ENCODE measurements around the gene TMPRSS4.

TMPRSS4 gene

GRCh38 chr11:118155776-118156530, 79.1 kb downstream of the TMPRSS4 start:
- no peak for DNase-seq (ENCODE audit: low read depth)

- no peak for DNase-seq (ENCODE audit: low read depth)
Measured at GRCh38 chr11:118156531-118157185, 79.8 kb downstream of the TMPRSS4 start.

DNA sequence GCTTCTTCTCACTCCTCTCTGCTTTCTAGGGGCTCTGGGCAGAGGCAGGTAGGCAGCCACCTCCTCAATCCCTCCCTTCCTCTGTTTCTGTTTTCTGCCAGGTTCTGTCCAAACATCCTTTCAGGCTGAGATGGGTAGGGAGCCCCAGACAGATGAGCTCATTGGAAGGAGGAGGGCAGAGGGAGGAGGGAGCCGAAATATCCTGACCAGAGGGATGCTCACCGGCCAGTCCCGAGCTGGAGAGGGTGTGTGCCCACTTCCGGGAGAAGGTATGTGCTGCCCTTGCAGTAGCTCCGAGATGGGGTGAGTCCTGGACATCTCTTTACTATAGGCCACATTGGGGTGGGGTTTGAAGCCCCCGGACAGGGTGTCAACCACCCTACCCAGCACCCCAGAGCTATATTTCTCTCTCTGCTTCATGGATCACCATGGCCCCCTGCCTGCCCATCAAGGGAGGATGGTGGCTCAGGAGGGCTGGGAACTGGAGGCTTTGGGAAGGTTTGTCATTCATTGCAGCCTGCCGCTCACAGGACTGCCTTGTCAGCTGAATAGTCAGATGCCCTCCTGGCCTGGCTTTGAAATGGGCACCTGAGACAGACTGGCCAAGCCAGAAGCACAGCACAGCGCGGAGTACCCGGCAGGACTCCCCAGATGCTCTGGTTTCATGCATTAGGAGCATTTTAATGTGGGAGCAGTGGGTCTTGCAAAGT, 80.5 kb downstream of the TMPRSS4 start:
- no peak for DNase-seq (ENCODE audit: low read depth)

DNA sequence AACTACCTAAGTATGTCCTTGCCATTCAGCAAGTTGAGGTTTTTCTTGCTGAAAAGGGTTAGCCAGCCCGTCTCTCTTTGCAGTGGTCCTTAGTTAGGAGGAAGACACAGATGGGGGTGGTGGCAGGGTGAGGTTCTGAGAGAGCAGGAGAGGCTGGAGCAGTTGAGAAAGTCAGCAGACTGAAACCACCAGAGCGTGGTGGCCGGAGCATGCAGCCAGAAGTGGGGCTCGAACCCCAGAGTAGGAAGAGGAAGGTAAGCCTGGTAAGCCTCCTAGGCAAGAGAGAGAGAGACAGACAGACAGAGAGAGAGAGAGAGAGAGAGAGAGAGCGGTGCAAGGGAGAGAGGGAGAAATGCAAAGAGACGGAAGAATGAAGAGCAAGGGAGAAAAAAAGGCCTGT, 84.9 kb downstream of the TMPRSS4 start:
- DNase-seq (ENCODE audit: low read depth), result no peak

DNA sequence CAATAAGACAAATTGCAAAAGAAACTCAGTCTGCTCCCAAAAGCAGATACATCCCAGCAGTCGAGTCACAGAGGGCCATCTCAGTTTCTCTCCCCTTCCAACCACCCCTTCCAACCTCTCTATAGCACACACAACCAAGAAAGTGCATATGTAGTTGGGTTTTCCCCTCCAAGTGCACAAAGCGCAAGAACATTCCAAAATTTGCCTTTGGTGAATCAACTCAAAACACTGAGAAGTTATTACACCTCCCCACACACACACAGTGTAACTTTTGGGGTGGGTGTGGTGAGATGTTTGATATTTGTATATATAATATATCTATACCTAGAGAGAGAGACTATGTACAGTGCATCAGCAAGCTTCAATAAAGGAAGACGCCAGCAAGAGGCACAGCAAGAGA, 86.0 kb downstream of the TMPRSS4 start:
- DNase-seq (ENCODE audit: low read depth), result no peak

DNA sequence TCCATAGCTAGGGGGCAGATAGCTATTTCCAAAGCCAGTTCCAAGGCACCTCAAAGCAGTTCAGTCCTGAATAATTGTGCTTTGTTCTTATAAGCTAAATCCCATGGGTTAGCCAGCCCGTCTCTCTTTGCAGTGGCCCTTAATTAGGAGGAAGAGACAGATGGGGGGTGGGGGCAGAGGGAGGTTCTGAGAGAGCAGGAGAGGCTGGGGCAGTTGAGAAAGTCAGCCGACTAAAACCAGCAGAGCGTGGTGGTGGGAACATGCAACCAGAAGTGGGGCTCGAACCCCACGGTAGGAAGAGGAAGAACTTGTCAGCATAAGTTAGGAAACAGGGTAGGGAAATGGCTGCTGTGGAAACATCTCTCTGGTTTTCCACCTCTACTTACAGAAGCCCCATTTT, 86.6 kb downstream of the TMPRSS4 start:
- no peak for DNase-seq (ENCODE audit: low read depth)

DNA sequence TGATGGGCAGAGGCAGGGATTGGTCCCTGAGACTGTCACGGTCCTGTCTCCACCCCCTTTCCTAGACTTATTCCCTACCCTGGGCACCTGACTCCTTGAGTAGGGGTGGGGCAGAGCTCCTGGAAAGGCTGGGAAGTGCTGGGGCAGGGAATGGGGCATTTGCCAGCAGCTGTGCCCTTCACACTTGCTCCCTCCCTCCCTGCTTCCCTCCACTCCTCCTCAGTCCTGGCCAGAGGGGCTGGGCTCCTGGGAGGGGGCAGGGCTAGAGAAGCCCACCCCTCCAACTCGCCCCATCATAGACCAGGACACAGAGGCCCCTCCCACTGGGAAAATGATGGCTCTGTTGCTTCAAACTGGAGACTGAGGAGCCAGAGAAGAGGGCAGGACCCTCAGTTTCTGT, 88.0 kb downstream of the TMPRSS4 start:
- DNase-seq (ENCODE audit: low read depth), result no peak

GRCh38 chr11:118166641-118167040, 89.8 kb downstream of the TMPRSS4 start:
- no peak for DNase-seq (ENCODE audit: low read depth)

DNA sequence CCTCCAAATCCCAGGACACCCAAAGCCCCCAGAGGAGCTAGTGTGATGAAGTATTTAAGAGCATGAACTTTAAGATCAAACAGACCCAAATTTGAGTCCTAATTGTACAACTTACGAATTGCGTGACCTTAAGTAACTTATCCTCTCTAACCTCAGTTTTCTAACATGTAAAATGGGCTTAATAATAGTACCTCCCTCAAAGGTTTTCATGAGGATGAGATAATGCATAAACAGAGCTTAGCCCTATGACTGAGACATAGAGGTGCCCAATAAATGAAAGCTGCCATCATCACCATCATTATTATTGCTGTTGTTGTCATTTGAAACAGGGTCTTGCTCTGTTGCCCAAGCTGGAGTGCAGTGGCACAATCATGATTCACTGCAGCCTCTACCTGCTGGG, 90.4 kb downstream of the TMPRSS4 start:
- no peak for DNase-seq (ENCODE audit: low read depth)

DNA sequence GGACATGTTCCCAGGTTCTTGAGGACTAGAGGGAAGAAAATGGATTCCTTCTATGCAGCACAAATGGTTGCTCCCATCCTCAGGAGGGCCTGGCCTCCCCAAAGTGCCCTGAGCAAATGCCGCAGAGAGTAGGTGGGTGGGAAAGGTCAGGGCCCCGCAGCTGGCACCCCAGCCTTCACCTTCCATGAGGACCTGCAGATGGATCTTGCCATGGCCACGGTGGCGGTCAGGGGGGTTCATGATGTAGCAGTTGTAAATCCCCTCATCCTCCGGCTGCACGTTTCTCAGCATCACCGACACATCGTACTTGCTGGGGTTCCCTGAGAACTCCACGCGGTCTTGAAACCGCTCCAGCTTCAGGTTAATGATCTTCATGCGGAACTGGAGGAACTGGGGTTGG, 91.0 kb downstream of the TMPRSS4 start:
- no peak for DNase-seq (ENCODE audit: low read depth)

DNA sequence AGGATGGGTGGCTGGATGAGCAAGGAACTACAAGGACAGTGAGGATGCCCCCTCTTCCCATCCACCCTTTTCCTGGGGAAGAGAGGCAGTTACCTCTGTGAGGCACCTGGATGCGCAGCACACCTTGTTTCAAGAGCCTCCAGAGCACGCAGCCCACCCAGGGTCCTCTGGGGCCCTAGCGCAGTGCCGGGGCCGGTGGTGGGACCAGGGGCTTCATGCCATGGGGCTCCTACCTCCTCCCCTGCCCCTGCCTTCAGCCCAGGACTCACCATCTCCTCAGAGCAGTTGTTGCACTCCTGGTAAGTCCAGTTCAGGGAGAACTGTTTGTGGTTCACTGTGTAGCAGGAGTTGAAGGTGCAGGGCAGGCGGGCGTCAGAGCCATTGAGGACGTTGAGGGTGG, 91.4 kb downstream of the TMPRSS4 start:
- DNase-seq (ENCODE audit: low read depth), result no peak

DNA sequence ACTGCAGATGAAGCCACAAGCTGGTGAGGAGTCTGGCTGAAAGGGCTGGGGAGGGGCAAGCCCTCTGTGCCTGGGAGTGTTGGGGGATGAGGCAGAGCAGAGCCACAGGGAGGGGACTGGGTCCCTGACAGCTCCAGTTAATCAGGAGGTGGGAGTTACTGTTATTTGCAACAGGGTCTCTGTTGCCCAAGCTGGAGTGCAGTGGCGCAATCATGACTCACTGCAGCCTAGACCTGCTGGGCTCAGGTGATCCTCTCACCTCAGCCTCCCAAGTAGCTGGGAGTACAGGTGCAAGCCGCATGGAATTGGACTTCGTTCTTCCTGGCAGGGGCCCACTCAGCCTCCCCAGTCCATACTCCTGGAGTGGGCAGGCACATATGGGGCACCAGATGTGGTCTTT, 91.9 kb downstream of the TMPRSS4 start:
- DNase-seq (ENCODE audit: low read depth), result no peak

GRCh38 chr11:118169300-118170140, 92.6 kb downstream of the TMPRSS4 start:
- DNase-seq (ENCODE audit: low read depth), result no peak

- no peak for DNase-seq (ENCODE audit: low read depth)
Measured at GRCh38 chr11:118170231-118170630, 93.4 kb downstream of the TMPRSS4 start.

DNA sequence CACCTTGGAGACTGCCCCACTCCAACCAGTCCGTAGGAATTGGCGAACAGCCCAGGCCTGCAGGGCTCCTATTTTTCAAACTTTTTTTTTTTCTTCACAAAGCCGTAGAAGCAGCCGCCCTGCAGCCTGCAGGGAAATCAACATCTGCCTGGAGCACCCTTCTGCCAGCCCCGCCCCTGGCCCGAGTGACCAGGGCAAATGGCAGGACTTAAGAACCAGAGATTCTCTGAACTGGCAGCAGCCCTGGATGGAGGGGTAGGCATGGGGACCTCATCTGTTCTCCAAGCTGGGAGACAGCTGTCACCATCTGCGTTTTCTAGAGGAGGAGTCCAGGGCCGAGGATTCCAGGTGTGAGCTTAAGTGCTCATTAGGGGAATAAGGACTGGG, 94.0 kb downstream of the TMPRSS4 start:
- no peak for DNase-seq (ENCODE audit: low read depth)

All from activated T-helper 9 cell treated with anti-CD3 and anti-CD28 coated beads, Interleukin-2, amount 50 U/mL, for 16 hours (primary cell).